GM19035 (cell line): ENCODE data around the gene ZNF341.
"Not testable (repeated sequence)": the region's sequence is repeated elsewhere in the genome, so short reads cannot be mapped to it uniquely, and the experiment has no call there.

ENCODE experiments used
- ATAC-seq: cut with Tn5 transposase; IDR thresholded peaks from one replicate; pipeline ENCODE4 v1.9.1; 2021; ENCODE audit not compliant: unreplicated experiment

Gene ZNF341

DNA sequence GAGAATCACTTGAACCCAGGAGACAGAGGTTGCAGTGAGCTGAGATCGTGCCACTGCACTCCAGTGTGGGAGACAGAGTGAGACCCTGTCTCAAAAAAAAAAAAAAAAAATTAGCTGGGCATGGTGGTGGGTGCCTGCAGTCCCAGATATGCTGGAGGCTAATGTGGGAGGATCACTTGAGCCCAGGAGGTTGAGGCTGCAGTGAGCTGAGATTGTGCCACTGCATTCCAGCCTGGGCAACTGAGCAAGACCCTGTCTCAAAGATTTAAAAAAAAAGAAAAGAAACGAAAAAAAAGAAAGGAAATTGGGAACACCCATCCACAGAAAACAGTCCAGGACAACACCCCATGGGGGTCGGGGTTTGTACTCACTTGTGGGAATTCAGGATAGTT lies 60.8 kb downstream of the ZNF341 start:
- ATAC-seq: not testable (repeated sequence)

DNA sequence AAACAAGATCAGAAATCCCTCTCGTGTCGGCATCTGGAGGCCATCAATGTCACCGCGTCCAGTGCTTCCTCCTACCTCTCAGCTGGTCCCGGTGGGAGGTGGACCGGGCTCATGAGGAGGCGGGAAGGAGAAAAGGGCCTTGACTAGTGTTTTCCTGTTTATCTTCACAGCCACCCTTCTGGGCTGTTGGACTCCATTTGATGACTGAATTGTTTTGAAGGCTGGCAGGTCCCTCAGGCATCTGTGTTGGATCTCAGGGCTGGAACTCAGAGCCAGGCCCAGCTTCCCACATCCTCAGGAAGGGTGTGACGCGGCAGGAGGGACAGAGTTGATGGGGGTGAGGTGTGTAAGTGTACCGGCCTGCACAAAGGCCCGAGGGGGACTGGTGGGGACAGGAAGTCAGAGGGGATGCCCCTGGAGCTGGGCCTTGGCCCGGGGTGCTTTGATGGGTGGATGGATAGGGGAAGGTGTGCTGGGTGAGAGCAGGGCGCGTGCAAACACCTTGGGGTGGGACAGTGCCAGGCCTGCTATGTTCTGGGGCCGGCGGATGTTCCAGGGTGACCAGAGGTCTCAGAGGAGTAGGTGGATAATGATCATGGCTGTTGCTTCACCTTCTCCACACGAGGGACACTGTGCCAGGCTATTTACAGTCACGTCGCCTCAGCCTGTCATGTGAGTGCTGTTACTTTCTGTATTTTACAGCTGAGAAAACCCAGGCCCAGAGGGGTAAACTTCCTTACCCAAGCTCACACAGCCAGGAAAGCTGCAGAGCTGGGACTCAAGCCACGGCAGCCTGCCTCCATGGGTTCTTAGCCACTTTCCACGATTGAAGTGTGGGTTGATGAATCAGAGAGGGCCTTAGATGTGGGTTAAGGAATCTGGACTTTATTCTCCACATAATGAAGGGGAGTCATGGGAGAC lies 61.5 kb downstream of the ZNF341 start:
- ATAC-seq: no peak

DNA sequence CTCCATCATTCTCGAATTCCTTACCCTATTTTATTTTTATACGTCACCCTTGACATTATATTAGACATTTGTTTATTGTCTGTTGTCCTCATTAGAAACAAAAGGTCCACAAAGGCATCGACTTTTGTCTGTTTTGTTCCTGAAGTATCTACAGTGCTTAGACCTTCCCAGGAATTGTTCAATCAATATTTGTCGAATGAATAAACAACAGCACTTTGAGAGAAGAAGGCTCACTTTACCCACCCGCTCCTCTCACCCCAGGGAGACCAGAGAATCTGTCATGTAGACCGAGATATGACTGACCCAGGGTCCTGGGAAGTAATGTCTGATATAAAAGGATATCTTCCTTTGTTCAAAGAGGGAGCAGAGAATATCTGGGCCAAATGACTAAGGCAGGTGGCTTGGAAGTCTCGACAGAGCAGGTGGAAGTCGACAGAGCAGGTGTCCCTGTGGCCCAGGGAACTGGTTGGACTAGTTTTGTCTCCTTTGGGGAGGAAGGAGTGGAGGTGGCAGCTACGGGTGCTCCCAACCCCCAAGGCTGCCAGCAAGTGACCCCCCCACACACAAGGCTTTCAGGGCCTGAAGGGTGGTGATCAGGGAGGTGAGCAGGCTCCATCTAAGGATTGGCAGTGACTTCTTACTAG lies 64.6 kb downstream of the ZNF341 start:
- ATAC-seq: no peak

DNA sequence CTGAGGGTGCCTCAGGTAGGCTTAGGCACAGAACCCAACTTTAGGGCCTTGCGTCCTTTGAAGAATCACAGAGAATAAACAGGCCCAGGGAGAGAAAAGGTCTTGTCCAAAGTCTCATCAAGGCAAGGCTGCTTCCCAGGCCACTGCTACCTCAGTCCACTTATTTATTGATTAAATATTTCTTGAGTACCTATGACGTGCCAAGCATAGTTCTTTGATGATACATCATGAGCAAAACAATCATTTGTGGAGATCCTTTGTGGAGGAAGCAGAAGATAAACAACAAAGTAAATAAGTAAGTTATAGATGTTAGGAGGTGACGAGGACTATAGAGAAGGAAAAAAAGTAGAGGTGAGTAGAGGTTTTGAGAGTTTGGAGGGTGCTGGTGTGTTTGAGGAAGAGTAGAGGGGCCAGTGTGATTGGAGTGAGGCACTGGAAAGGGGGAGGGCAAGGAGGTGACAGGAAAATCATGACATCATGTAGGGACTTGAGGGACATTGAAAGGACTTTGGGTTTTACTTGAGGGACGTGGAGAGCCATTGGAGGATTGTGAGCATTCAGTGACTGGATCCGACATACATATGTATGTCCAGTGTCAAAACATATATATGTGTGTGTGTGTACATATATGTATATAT lies 65.2 kb downstream of the ZNF341 start:
- no peak for ATAC-seq

DNA sequence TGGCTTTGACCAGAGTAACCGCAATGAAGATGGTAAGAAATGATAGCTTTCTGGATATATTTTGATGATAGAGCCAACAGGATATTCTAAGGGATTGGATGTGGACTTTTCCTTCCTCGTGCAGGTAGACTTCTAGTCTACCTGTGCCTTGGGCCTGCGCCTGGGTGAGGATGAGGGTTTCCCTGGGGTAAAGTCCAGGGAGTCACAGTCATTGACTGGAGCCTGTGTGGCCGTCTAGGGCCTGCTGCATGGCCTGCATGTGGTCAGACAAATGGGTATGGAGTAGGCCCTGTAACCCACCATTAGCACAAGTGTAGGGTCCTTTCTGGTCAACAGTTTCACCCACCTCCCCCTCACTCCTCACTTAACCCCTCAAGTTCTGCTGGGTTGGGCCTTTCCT lies 66.6 kb downstream of the ZNF341 start:
- no peak for ATAC-seq

DNA sequence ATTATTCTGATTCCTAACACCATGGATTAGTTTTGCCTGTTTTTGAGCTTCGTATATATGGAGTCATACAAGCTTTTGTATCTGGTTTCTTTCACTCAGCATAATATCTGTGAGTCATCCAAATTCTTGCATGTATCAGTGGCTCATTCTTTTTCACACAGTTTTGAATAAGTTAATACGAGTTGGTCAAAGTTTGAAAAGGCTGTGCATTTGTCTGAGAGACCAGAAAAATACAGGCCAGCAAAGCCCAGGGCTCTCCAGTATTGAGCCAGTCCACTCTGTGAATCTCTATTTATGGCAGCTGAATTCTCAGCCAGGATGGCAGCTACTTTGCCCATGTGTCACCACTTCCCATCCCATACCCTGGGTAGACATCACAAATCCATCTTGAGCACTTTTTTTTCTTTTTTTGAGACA lies 72.1 kb downstream of the ZNF341 start:
- ATAC-seq: no peak

DNA sequence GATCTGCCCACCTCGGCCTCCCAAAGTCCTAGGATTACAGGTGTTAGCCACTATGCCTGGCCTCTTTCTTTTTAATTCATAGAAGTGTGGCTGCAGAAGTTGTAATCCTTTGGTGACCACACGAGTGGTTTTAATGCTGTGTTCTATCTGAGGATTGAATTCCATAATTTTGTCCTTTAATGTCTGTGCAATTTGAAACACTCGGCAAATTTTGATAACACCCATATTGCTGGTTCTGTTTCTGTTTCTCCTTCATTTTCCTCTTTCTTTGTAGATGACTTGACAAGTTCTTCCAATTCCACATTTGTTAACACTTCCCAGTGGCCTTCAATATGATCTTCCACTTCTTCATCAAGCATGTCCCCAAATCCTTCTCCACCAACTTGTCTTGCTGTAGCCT lies 76.6 kb downstream of the ZNF341 start:
- no peak for ATAC-seq

DNA sequence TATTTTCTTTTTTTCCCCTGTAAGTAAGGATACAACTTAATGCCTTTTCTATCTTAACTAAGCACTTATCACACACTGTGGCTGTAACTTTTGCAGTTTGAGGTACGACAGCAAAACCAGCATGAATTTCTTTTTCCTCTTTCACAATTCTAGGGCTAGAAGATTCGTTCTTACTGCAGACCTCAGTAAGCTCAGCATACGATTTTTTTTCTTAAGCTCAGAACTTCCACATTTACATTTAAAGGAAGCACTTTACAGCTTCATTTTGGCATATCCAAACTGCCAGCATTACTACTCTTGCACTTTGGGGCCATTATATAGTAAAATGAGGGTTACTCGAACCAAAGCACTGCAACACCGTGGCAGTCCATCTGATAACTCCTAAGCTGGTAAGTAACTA lies 78.5 kb downstream of the ZNF341 start:
- ATAC-seq: no peak

DNA sequence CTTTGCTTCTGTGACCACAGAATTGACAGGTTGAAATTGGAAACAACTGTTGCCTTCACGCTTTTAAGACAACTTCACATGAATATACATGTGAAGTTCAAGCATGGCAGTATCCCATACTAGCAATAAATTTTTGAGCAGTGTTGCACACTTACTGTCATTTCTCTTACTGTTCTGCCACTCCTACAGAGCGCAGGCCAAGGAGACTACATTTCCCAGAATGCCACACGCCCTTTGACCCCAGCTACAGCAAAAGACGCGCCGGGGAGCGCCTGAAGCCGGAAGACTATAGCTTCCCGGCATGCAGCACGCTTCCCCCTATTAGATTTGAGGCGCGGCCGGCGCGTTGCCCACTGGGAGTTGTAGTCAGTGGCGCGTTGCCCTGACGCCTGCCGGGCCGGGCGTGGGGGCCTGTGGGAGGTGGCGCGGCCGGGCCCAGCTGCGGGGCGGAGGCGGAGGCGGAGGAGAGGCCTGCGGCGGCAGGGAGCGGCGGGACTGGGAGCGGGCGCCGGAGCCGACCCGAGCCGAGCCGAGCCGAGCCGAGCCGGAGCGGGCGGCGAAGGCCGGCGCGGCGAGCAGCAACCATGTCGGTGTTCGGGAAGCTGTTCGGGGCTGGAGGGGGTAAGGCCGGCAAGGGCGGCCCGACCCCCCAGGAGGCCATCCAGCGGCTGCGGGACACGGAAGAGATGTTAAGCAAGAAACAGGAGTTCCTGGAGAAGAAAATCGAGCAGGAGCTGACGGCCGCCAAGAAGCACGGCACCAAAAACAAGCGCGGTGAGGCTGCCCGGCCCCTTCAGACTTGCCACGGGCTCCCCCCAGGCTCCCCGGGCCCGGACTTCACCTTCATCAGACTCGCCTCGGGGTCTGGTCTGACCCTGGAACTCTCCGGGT lies 79.3 kb downstream of the ZNF341 start, which contains the start of gene CHMP4B:
Gene CHMP4B, plus strand, starts transcription at position 464 of the 891 bp plus-strand sequence. Its CDS starts 121 bp downstream, at position 585.
- ATAC-seq: peak; percentile 94

DNA sequence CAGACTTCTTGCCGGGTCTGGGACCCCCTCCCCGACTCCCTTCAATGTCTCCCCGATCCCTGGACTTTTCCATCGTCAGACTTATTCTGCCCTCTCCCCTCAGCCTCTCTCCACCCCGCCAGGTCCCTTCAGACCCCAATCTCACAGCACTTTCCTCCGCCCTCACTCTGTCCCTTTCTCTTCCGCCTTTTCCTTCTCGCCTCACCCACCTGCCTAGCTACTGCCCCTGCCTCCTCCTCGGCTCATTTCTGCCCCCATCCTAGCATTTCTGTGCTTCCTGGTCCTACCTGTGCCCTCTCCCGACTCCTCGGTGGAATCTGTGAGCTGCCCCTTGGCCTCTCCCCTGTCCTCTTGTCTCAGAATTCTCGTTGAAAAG lies 80.0 kb downstream of the ZNF341 start:
- peak; percentile 2 for ATAC-seq

DNA sequence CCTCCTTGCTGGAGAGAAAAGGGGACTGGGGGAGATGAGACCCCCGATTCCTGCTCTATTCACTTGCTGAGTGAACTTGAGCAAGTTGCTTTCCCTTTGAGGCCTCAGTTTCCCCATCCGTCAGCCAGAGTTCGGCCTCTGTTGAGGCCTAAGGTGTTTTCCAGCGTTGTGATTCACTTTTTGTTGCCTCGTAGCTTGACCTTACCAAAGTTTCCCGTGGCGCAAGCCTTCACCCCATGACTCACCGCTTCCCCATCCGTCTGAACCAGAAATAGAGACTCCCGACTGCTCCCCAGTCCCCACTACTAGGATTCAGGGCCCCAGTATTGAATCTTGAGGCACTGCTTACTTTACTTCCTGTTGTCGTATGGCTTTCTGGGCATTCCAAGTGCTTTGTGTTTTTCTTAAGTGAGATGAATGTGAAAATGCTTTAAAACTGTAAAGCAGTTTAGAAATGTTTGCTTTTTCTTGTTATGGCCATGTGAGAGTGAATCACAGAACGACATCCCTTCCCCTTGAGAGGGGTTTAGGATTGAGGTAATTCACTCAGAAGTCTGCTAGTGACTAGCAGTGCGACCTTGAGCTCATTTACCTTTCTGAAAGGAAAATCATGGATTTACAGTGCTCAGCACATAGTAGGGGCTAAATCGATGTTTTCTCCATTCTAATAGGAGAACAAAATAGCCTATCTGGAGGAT lies 80.5 kb downstream of the ZNF341 start:
- ATAC-seq: no peak

DNA sequence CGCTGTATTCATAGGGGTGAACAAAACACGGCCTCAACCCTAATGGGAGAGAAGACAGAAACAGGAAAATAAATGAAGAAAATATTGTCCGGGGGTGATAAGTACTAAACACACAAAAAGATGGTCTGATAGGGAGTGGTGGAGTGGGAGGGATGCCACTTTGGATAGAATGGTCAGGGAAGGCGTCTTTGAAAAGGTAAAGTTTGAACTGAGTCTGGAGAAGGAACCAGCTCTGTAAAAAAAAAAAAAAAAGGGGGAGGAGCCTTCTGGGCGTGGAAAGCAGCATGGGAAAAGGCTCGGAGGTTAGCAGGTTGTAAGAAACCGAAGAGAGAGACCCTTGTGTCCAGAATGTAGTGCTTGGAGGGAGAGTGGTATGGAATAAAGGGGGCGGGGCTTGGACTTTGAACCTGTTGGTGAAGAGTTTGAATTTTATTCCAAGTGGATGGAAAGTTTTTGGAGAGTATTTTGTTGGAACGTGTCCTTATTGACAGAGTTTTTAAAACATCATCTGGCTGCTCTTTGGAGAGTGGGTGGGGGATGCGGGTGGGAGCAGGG lies 81.2 kb downstream of the ZNF341 start:
- no peak for ATAC-seq

DNA sequence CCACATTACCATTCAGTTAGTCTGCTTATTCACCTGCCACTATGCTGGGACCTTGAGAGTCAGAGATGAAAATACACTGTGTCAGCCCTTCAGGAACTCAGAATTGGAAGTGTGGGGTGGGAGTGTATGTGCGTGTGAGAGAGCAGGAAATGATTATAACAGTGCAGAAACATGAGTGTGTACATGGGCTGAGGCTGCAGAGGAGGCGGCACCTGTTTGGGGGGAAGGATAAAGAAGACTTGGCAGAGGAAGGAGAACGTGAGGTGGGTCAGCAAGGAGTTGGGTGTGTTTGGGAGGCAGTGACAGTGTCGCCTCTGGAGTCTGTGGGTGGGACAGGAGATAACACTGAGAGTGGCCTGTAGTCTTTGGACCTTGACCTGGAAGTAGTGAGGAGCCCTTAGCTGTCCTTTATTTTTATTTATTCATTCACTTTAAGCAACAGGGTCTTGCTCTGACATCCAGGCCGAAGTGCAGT lies 82.5 kb downstream of the ZNF341 start:
- no peak for ATAC-seq

DNA sequence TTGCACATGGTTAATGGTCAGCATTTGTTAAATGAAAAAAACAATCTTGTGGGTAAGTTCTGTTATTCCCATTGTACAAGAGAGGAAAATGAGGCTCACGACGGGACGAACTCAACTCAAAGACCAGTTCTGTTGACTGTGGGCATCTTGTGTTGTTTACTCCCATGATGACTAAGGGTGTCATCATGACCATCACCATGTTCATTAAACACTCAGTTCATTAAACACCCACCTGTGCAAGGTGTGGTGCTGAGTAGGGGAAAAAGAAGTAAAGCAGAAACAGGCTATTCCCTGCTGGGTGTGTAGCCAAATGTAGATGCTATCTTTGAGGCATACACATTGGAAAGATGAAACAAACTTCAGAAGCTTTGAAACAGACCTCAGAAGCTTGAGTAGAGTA lies 83.9 kb downstream of the ZNF341 start:
- ATAC-seq: no peak

DNA sequence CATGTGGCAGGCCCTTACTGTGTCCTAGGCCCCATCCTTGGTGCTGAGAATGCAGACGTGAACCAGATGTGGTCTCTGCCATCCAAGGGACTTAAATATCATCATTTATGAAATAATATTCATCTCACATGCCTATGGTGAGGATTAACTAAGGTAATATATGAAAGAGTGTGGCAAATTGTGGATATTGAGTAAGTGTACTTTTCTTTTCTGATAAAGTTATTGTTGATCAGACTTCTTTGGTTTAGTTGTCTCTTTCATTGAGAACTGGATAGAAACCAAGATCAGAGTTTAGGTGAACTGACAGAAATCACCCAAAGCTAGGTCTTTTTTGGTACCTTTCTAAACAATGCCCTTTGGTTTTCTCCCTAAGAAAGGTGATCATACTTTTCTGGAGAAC lies 84.4 kb downstream of the ZNF341 start:
- ATAC-seq: no peak

DNA sequence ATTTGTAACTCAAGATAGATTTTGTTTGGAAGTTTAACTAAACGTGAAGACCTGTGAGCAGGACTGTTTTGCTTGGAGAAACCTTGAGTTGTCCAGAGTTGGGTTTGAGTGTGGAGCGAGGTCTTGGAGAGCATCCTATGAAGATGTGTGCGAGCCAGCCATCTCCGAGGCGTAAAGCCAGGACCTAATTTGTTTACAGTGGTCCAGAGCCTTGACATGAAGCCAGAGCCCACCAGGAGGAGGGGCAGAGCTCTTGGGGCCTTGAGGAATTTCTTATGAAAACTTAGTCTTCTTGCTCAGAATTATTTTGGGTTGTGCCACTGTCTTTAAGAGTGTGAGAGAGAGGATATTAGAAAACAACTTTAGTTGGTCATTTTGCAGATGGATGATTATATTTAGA lies 85.6 kb downstream of the ZNF341 start:
- no peak for ATAC-seq

DNA sequence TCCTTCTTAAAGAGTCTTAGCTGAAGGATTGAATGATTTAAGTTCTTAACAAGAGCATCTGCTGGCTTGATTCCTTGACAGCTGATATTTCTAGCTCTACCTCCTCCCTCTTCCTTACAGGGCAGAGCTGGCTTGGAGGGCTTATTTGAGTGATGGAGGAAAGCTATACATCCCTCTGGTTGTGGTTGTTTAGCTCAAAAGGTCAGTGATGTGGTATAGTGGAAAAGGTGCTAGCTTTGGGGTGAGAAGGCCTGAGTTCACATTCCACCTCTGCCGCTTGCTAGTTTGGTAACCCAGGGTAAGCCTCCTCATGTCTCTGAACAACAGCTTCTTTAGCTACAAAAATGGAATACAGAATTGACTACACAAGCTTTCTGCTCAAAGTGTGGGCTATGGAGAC lies 87.7 kb downstream of the ZNF341 start:
- ATAC-seq: no peak

DNA sequence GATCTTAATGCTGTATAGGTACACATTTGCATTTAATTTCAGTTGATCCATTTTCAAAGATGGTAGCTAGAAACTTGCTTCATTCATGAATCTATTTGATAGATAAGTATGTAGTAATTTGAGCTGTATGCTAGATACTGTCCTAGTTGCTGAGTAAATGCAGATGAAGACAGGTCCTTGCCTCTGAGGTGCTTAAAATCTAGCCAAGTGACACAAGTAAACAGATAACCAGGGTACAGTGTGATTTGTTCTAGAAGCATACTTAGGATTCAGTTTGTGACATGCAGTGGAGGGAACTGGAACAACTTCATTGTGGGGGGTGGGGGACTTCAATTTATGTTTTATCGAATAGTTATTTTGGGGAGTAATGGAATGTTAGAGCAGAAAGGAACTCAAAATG lies 88.6 kb downstream of the ZNF341 start:
- ATAC-seq: no peak

DNA sequence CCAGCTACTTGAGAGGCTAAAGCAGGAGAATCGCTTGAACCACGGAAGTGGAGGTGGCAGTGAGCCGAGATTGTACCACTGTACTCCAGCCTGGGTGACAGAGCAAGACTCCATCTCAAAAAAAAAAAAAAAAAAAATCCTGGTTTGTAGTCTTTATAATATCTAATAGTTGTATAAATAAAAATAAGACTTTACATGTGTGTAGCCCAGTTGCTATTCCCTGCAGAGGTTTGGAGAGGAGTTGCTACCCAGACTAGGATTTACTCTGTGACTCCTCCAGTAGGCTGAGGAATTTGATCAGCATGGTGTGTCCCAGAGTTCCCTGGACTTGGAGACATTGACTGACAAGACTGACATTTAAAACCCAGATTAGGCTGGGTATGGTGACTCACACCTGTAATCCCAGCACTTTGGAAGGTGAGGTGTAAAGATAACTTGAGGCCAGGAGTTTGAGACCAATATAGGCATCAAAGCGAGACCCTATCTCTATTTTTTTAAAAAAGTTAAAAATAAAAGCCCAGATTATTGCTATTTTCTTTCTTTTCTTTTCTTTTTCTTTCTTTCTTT lies 89.6 kb downstream of the ZNF341 start:
- ATAC-seq: no peak

DNA sequence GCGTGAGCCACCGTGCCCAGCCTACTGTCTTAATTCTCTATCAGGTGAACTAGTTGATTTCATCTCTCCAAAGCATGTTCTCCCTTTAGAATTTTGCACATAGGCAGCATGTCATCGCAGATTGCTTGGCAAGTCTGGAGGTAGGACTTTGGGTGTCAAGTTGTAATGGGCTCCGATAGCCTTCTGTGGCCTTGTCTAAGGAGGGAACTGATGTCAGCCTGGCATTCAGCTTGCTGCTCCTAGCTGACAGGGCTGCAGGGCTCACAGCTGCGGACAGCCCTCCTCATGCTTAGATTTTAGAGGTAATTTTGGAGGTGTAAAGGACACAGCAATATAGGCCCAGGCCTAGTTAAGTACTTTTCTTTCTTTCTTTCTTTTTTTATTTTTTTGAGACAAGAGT lies 90.6 kb downstream of the ZNF341 start:
- ATAC-seq: no peak
